HG03097 (cell line): ENCODE measurements around the gene TREX2.

Experiments used
- ATAC-seq: cut with Tn5 transposase; IDR thresholded peaks from one replicate; pipeline ENCODE4 v1.9.1; 2021; ENCODE audit not compliant: unreplicated experiment, low FRiP score

TREX2 gene

GRCh38 chrX:153476666-153477363 is 31.0 kb upstream of the TREX2 start:
- ATAC-seq, result no peak

- ATAC-seq, result no peak
Measured at GRCh38 chrX:153475751-153476281, 30.0 kb upstream of the TREX2 start.

GRCh38 chrX:153475271-153475670 is 29.4 kb upstream of the TREX2 start:
- no peak for ATAC-seq

GRCh38 chrX:153474718-153475117 is 28.9 kb upstream of the TREX2 start:
- ATAC-seq, result no peak

- no peak for ATAC-seq
Measured at GRCh38 chrX:153474266-153474665, 28.4 kb upstream of the TREX2 start.

- ATAC-seq, result no peak
Measured at GRCh38 chrX:153473126-153473525, 27.3 kb upstream of the TREX2 start.

GRCh38 chrX:153471663-153472280 is 25.9 kb upstream of the TREX2 start:
- no peak for ATAC-seq

GRCh38 chrX:153470411-153471363 is 24.8 kb upstream of the TREX2 start, which contains the start of gene HAUS7:
Gene HAUS7 (minus strand): TSS chrX:153470576. CDS start chrX:153470557, 19 bp downstream.
- peak; percentile 69 for ATAC-seq

- ATAC-seq, result peak; percentile 25
Measured at GRCh38 chrX:153469811-153470410, 24.1 kb upstream of the TREX2 start.

- ATAC-seq, result no peak
Measured at GRCh38 chrX:153468008-153468580, 22.2 kb upstream of the TREX2 start.

- ATAC-seq, result no peak
Measured at GRCh38 chrX:153465691-153466380, 20.0 kb upstream of the TREX2 start.

- ATAC-seq, result no peak
Measured at GRCh38 chrX:153464116-153464515, 18.3 kb upstream of the TREX2 start.

- ATAC-seq, result no peak
Measured at GRCh38 chrX:153463556-153463955, 17.7 kb upstream of the TREX2 start.

- ATAC-seq, result no peak
Measured at GRCh38 chrX:153463031-153463430, 17.2 kb upstream of the TREX2 start.

- no peak for ATAC-seq
Measured at GRCh38 chrX:153462291-153462690, 16.4 kb upstream of the TREX2 start.

- no peak for ATAC-seq
Measured at GRCh38 chrX:153460826-153461225, 15.0 kb upstream of the TREX2 start.

GRCh38 chrX:153459986-153460385 is 14.1 kb upstream of the TREX2 start:
- no peak for ATAC-seq

GRCh38 chrX:153458476-153458875 is 12.6 kb upstream of the TREX2 start:
- no peak for ATAC-seq

- no peak for ATAC-seq
Measured at GRCh38 chrX:153457827-153458466, 12.1 kb upstream of the TREX2 start.
